Mesodermal cell (in vitro differentiated cells): Measurements from ENCODE around the gene LRRC4.

Source experiments
- H3K27ac ChIP-seq: 2 replicates; pipeline ENCODE4 v1.7.0; 2013; ENCODE audit warnings: mild to moderate bottlenecking, low read depth, low read length, moderate library complexity; ENCODE audit not compliant: severe bottlenecking
- H3K36me3 ChIP-seq: 2 replicates; pipeline ENCODE4 v1.7.1; 2013; ENCODE audit warnings: mild to moderate bottlenecking, low read length, moderate library complexity; ENCODE audit not compliant: control insufficient read depth, insufficient read depth
- H3K4me1 ChIP-seq: one replicate; pipeline ENCODE4 v1.7.1; 2013; ENCODE audit warnings: mild to moderate bottlenecking, low read length; ENCODE audit not compliant: insufficient read depth, control insufficient read depth, poor library complexity, severe bottlenecking
- H3K4me3 ChIP-seq: 2 replicates; pipeline ENCODE4 v1.7.0; 2013; ENCODE audit warnings: low read length, control low read depth, mild to moderate bottlenecking; ENCODE audit not compliant: insufficient read depth, poor library complexity, severe bottlenecking; ENCODE audit errors: extremely low read depth
- H3K9me3 ChIP-seq: 2 replicates; pipeline ENCODE4 v1.7.1; 2013; ENCODE audit warnings: mild to moderate bottlenecking, low read length, moderate library complexity; ENCODE audit not compliant: control insufficient read depth
- WGBS, 2 experiments: methylation state at CpG; one replicate each; pipeline ENCODE4 v1.1.5; 2013; ENCODE audit warnings: missing lambda C conversion rate in 2 of 2; ENCODE audit not compliant: insufficient coverage in 2 of 2; 5-methylcytosine and 5-hydroxymethylcytosine counted together

LRRC4 gene

DNA sequence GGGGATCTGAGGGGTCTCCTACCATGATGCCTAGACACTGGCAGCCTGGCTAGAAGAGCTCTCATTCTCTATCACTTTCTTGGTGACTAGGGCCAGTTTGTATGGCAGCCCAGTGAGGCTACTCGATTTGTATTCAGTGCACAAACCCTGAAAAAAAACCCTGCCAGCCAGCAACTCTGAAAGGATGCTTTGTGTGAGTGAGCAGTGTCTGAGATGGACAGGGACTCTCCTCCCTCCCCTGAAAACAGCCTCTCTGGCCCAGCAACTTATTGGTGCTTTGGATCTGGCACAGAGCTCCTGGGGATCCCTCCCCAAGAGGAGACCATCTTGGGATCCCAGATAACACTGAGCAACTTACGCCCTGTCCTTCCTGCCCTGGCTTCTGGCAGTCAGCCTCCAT lies 10.8 kb upstream of the LRRC4 start:
- peaks cover 7% of the 10 kb centered on the region for H3K4me1 ChIP-seq

DNA sequence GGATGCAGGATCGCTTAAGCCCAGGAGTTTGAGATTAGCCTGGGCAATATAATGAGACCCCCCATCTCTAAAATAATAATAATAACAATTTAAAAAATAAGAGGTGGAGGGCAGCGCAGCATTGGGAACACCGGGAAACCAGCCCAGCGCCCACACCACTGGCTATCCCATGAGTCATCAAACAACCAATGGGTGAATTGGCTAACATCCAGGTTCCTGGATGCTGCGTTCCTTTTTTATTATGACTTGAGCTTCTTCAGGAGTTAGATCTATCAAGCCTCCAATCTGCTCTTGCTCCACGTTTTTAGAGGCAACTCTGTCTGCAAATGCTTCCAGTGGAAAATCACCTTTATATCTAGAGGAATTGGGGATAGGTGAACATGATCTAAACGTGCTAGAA lies 10.0 kb upstream of the LRRC4 start:
- no peaks in the 10 kb centered on the region for H3K9me3 ChIP-seq
- 86 to 100% methylated on average over 1 to 3 of the region's 7 CpGs for WGBS, 2 experiments
- peaks cover 11% of the 10 kb centered on the region for H3K36me3 ChIP-seq
- no peak overlapping the region for H3K27ac ChIP-seq
- H3K4me1 ChIP-seq: peaks cover 7% of the 10 kb centered on the region
- no peak overlapping the region for H3K4me3 ChIP-seq

More for the DNA sequence above, 10.8 kb upstream of the LRRC4 start:
- Histone ChIP-seq H3K4me3 (no peak overlapping the region), H3K36me3 (peaks cover 12% of the 10 kb centered on the region), H3K9me3 (no peaks in the 10 kb centered on the region), H3K27ac (no peak overlapping the region)
- 95 to 100% methylated on average over 1 to 2 of the region's 2 CpGs for WGBS, 2 experiments

DNA sequence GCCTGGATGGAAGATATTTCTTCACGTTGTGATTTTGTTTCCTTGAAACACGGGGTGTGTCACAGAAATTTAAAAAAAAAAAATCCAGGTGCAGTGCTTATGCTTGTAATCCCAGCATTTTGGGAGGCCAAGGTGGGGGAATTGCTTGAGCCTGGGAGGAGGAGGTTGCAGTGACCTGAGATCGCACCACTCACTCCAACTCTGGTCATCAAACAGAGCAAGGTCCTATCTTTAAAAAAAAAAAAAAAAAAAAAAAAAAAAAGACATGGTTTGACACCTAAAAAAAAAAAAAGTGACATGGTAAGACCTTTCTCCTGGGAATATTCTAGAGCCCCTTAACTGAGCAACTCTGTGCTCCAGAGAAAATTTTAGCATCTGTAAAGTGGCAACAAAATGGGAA lies 9.0 kb upstream of the LRRC4 start:
- WGBS, 2 experiments: 100% methylated on average over 2 of the region's 3 CpGs; no CpG with 5 or more reads in 1 of the 2 experiments
- H3K9me3 ChIP-seq: no peaks in the 10 kb centered on the region

GRCh38 chr7:128039544-128039953 lies 8.3 kb upstream of the LRRC4 start:
- Histone ChIP-seq H3K27ac (no peak overlapping the region), H3K4me3 (no peak overlapping the region), H3K36me3 (peaks cover 11% of the 10 kb centered on the region), H3K9me3 (no peaks in the 10 kb centered on the region), H3K4me1 (no peaks in the 10 kb centered on the region)
- 85 to 96% methylated on average over 1 to 3 of the region's 4 CpGs for WGBS, 2 experiments

More for the DNA sequence above, 9.0 kb upstream of the LRRC4 start:
- Histone ChIP-seq H3K27ac (no peak overlapping the region), H3K4me1 (no peaks in the 10 kb centered on the region), H3K36me3 (peaks cover 11% of the 10 kb centered on the region), H3K4me3 (no peak overlapping the region)

DNA sequence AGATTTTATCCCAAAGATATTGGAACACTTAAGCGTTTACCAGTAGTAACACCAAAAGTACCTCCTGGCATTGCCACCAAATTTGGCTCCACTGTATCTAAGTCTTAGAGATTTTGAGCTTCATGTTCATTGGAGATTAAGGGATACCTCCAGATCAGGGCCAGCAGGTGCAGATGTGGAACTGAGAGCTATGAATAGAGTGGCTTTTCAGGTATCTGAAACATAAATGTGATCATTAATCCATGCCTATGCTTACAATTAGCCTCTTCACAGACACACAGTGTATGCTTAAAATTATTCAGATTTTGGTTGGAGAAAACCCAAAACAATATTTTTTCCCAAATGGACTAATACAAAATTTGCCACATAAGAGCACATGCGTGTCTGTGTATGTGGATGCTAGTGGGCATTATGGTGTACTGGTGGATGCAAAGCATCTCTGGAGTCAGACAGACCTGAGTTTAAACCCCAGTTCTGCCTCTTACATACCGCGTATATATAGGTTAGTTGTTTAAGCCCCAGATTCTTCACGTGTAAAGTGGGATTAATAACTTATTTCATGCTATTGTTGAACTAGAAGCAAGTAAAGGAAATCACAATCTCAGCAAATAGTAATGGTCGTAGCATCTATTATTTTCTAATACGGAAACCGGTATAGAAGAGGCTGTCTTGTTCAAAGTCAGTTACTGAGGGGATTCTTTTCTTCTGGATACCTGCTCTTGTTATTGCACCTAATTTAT lies 6.8 kb upstream of the LRRC4 start:
- Histone ChIP-seq H3K4me1 (peaks cover 3% of the 10 kb centered on the region), H3K36me3 (peaks cover 11% of the 10 kb centered on the region), H3K4me3 (no peak overlapping the region), H3K9me3 (no peaks in the 10 kb centered on the region), H3K27ac (no peak overlapping the region)
- 100% methylated on average over 3 of the region's 8 CpGs; no CpG with 5 or more reads in 1 of the 2 experiments for WGBS, 2 experiments

- Histone ChIP-seq H3K9me3 (no peaks in the 10 kb centered on the region), H3K27ac (no peak overlapping the region), H3K4me3 (no peak overlapping the region), H3K36me3 (peaks cover 5% of the 10 kb centered on the region), H3K4me1 (peaks cover 8% of the 10 kb centered on the region)
- 92 to 94% methylated on average over 2 of the region's 2 CpGs for WGBS, 2 experiments
Measured at GRCh38 chr7:128037081-128037480, 5.8 kb upstream of the LRRC4 start.

DNA sequence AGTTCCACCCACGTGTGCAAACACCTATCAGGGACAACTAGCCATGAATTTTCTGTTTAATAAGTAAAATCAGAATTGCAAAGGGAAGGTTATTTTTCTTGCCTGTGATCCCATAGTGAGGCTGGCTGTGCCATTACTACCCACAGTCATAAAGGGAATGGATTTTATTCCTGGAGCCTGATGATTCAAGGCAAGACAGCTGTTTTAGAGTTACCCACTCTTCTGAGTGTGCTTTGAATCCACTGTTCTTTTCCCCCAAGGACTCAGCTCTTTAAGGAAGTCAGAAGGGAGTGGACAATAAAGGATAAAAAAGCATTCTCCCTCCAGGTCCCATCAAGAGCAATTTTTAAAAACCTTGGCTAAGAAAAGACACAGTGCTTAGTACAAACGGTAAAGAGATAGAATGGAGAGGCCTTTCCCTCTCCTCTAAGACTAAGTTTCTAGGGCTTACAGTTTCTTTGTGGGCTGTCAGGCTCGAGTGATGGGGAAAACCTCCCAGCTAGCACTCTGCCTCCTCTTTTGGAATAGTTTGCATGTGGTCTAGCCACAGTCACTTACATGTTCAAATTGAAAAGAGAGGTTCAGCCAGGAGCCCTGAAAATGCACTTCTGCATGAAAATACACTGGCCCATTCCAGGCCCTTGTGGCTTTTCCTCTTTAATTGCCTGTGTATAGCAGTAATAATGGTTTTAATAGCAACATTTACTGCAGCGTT lies 5.1 kb upstream of the LRRC4 start:
- 75 to 100% methylated on average over 1 to 3 of the region's 4 CpGs for WGBS, 2 experiments
- H3K4me1 ChIP-seq: peaks cover 8% of the 10 kb centered on the region
- H3K36me3 ChIP-seq: no peaks in the 10 kb centered on the region
- no peaks in the 10 kb centered on the region for H3K9me3 ChIP-seq
- H3K4me3 ChIP-seq: no peak overlapping the region
- no peak overlapping the region for H3K27ac ChIP-seq

DNA sequence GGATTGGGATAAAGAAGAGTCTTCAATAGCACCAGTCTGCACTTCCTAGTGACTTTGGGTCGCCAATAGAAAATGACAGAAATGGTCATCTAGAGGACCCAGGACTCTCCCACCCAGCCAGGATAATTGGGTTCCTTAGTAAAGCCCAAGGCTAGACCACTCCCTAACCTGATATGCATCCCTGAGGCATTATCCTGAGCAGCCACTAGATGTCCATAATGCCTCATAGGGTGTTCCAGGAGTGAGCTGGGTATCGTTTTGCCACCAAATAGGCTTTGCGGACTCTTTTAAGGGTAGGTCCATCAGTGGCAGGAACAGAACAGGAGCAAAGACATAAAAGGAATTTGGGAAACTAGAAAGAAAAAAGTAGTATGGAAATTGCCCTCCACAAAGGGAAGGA lies 4.5 kb upstream of the LRRC4 start:
- H3K4me3 ChIP-seq: no peak overlapping the region

DNA sequence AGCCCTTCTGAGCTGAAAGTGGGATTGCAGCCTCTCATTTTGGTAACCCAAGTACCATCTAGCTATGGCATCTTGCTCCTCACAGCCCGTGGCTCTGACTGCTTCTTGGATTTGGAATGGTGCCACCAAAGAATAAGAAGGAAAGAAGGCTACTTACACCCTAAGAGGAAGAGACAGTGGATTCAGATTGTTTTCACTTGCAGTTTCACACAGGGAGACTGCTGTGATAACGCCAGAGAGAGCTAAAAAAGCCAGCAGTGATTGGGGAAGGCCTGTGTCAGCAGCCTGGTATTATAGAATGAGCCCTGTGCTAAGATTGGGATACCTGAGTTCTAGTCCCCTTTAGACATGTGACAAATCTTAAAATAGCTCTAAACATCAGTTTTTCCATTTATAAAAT lies 3.6 kb upstream of the LRRC4 start:
- Histone ChIP-seq H3K36me3 (peaks cover under 1% of the 10 kb centered on the region), H3K4me3 (no peak overlapping the region), H3K9me3 (no peaks in the 10 kb centered on the region), H3K4me1 (peaks cover 8% of the 10 kb centered on the region), H3K27ac (no peak overlapping the region)
- WGBS, 2 experiments: 100% methylated on average over 1 of the region's 2 CpGs

More for the DNA sequence above, 4.5 kb upstream of the LRRC4 start:
- Histone ChIP-seq H3K9me3 (no peaks in the 10 kb centered on the region), H3K27ac (no peak overlapping the region), H3K4me1 (peaks cover 8% of the 10 kb centered on the region), H3K36me3 (no peaks in the 10 kb centered on the region)
- 62 to 69% methylated on average over 2 to 3 of the region's 3 CpGs for WGBS, 2 experiments

DNA sequence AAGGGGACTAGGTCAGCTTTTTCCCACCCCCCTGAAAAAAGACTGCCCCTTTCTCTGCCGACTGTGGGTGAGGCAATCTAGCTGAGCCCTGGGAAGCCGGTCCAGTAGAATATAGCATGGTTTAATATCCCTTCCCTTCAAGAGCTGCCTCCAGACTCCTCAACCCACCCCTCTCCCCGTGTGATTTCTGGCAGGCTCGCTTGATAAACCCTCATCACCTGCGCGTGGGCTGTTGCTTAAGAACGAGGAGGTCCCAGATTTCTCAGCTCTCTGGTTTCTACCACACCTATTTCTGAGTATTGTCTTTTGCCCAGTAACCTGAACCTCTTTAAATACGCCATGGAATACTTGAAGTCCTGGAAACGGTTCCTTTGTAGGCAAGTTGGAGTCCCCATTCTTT lies 2.0 kb upstream of the LRRC4 start:
- no peak overlapping the region for H3K27ac ChIP-seq
- 78 to 84% methylated on average over 7 to 9 of the region's 9 CpGs for WGBS, 2 experiments
- H3K4me1 ChIP-seq: peaks cover 14% of the 10 kb centered on the region
- peaks cover 17% of the 10 kb centered on the region for H3K36me3 ChIP-seq
- H3K4me3 ChIP-seq: peak overlapping the region; percentile 40
- H3K9me3 ChIP-seq: no peaks in the 10 kb centered on the region
